IPS DF 4.7 (cell line): ENCODE data around the gene RXRA.

Experiments used
- DNase-seq: peaks from one replicate; pipeline ENCODE4 v3.0.0-alpha.2; 2013; ENCODE audit warnings: low spot score; ENCODE audit errors: extremely low read depth

RXRA gene

DNA sequence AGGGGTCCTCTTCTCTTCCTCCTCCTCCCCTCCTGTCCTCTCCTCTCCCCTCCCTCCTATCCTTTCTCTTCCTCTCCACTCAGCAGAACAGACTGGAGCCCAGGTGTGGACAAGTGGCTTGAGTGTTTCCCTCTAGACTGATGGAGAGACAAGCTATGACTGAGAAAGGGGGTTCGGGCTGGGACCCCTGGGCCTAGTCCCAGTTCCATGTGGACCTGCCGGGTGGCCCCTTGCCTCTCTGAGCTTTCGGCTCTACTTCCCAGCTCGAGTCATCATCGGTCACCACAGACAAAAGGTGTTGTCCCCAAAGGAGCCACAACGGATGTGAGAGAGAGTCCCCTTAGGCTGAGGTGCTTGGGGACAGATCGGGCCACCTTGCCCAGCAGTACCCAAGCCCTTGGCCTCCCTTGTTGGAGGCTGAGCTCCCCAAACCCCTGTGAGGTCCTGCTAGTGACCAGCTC lies 3.4 kb upstream of the RXRA start:
- DNase-seq: no peak

- DNase-seq: no peak
Measured at GRCh38 chr9:134323741-134324358, 2.4 kb upstream of the RXRA start.

DNA sequence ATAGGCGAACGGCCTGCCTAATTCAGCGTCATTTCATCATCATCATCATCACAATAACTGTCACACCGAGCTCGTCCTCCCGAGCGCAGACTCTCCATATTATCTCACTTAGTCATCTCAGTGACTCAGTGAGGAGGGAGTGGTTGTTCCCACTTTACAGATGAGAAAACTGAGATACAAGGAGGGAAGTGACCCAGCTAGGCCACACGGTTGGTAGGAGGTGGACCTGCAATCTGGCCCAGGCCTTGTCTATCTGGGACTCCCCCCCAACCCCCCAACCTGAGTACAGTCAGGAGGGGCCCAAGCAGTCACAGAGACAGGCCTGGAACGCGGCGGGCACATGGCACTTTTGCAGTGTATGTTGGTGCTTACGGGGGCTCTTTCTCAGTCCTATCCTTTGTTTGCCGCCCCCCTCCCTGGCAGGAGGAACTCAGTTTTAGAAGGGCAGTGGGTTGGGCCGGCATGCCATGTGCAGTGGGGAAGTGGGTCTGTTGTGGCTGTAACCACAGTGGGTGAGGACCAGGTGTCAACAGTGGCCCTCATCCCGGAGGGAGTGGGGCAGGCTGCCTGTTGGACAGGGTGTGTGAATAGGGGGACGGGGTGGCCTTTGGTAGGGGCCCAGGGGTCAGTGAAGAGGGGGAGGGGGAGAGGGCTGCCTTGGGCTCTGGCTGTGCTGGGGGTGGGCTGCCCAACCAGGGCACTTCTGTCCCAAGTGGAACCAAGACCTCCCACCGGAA lies 1.7 kb upstream of the RXRA start:
- no peak for DNase-seq

DNA sequence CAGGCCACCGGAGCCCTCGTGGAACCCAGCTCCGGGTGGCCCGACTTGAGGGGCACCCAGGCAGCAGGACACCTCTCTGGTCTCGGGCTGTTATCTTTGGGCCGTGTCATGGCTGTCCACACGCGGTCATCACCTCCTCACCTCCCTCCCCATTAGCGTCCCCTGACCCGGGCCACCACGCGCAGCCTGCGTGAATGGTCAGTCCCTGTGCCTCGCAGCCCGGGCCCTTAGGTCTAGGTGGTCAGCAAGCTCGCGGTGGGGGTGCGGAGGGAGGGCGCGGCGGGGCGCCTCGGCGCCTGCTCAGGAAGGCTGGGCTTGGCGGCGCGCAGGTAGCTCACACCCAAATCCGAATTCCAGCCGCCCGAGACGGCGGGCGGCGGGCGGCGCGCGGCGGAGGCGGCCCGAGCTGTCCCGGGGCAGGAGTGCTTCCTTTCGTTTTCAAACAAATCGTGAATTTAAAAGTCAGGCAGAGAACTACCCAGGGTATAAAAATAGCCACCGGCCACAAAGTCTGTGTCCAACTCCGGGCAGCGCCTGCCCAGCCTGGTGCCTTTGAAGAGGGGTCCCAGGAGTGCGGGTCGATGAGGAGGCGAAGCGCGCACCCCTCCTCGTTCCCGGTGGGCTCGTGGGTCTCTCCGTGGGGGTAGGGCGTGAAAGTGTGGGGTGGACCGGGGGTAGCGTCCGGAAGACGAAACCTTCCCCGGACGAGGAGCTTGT lies 1.0 kb upstream of the RXRA start:
- no peak for DNase-seq

GRCh38 chr9:134326724-134327601 lies 708 bp downstream of the RXRA start:
- DNase-seq: no peak

- no peak for DNase-seq
Measured at GRCh38 chr9:134327671-134328231, 1.5 kb downstream of the RXRA start.

GRCh38 chr9:134328341-134328840 lies 2.1 kb downstream of the RXRA start:
- DNase-seq: no peak

DNA sequence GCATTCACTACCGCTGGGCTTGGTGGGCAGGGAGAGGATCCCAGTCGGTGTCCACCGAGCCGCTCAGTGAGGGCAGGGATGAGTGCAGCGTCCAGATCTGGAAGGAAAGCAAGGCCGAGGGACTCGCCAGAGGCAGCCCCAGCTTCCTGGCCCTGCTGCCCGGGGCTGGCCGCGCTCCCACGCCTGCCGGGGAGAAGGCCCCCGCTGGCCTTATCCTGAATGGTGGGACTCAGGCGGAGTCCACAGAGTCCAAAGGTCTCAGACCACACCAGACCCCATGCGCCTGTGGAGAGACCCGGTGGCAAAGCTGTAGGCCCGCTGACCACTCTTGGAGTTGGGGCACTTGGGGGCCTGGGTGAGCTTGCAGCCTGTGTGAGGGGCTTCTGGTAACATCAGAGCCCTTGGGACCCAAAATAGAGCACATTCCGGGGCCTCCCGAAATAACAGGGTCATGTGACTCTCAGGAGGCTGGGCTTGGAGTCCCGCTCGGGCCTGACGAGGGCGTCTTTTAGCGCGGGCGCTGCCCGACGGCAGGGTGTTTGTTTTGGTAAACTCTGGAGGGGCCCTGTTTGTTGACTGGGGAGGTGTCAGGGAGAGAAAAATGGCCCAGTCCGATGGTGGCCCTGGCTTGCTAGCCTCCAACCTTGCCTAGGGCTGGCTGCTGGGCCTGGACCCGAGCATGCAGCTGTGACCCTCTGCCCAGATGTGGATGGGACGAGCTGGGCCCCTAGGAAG lies 2.8 kb downstream of the RXRA start:
- no peak for DNase-seq

DNA sequence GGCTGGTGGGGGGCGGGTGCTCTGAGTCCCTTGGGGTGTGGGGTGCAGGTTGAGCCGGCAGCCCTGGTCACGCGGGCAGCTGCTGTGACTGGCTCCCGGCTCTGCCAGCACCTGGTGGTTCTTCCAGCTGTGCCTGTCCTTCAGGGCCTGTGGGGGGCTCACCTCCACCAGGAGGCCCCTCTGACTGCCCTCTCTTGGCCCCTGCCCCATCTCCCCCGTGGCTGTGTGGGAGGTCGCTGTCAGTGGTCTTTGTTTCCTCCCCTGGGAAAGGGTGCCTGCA lies 3.3 kb downstream of the RXRA start:
- no peak for DNase-seq

DNA sequence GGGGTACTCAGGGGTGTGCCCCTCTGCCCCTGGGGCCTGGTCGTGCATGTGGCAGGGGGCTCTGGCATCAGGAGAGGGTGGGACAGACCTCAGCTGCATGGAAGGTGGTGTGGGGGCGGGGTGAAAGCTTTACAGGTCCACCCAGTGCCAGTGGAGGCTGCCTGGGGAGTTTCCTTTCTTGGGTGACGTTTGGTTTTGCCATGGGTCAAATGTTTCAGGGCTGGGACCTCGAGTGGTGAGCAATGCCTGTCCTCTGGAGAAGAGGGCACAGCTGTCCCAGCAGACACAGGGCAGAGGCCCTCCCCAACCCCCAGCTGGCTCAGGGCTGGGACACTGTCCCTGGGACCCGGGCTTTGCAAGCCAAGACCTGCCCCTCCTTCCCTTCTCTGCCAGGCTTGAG lies 3.6 kb downstream of the RXRA start:
- DNase-seq: no peak

- no peak for DNase-seq
Measured at GRCh38 chr9:134330590-134330989, 4.3 kb downstream of the RXRA start.

GRCh38 chr9:134331186-134332025 lies 5.2 kb downstream of the RXRA start:
- DNase-seq: no peak

DNA sequence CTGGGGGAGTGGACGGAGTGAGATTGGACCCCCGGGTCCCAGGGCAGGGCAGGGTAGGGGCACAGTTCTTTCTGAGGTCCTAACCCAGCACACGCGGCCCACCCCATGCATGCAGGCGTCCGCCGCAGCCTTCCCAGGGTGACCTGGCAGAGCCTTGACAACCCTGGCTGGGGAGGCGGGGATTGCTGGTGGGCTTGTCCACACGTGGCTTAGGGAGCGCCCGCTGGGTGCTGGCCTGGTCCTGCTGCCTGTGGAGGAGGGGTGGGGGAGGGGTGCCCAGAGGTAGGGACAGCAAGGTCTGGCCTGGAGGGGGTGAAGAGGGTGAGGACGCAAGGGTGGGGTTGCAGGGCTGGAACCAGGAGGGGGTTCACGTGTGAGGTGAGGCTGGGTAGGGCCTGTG lies 6.0 kb downstream of the RXRA start:
- DNase-seq: no peak

DNA sequence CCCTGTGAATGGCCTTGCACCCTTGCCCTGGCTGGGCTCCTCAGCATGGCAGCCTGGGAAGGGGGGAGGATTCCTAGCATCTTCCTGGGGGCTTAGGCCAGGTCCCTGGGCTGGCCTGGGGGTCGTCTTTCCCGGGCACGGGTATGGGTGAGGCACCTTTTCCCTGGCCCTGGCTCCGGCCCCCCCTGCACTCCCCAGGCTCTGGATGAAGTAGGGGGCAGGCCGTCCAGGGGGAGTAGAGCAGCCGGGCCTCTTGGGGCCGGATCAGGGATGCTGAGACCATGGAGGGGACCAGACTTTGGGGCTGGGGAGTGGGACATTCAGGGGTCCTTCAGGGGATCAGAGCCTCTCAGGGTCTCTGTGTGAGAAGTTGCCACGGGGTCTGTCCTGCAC lies 6.6 kb downstream of the RXRA start:
- no peak for DNase-seq

GRCh38 chr9:134333234-134333873 lies 7.1 kb downstream of the RXRA start:
- DNase-seq: no peak

- no peak for DNase-seq
Measured at GRCh38 chr9:134333874-134334581, 7.8 kb downstream of the RXRA start.

DNA sequence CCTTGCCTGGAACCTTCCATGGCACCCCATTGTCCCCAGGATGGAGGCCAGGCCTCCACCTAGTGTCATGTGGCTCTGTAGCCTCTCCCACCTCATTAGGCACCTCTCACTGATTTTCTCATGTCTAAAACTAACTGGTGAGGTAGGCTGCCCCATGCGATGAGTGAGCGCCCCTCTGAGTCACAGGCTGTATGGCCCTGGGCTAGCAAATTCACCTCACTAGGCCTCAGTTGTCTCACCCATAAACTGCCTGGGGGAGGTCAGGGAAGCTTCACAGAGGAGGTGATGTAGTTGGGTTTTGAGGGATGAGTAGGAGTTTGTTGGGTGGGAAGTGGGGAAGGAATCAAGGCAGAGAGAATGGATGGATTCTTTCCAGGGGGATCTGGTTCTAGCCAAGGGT lies 8.8 kb downstream of the RXRA start:
- DNase-seq: no peak

DNA sequence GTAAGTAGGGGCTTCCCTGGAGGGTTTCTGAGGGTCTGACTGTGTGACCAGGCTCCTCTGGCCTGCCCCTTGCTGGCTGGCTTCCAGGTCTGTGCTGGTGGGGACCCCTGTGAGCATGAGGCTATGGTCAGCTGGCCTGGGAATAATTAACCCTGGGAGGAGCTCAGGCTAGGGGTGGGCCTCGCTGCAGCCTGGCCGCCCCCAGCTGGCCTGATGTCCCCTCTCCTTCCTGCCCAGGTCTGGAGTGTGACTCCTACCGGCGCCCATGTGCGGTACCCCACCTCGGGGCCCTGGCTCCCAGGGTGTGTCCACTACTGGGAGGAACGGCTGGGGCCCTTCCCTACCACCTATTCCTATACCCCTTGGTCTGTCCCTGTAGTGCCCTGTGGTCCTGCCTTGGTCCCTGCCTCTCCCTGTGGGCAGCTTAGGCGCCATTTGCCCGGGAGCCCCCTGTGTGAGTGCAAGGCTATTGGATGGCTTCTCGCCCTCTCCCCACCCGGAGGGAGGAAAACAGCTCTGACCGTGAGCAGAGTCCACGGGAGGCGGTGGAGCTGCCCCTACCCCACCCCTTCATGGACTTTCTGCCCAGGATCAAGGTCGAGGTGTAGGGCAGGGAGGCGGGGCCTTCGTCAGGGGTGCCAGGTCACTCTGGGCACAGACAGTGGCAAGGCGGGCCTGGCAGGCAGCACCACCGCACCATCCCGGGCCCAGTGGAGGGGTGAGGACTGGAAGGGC lies 9.4 kb downstream of the RXRA start:
- no peak for DNase-seq
